SK-N-MC (cell line): Measurements from ENCODE around the gene SYTL3.

Source experiments
- EZH2 ChIP-seq: fragments of 200-600 bp; sonication (generic); IDR thresholded peaks from one replicate; pipeline ENCODE4 v1.6.1; 2017; ENCODE audit warnings: antibody characterized with exemption
- POLR2AphosphoS5 ChIP-seq: IDR thresholded peaks from 2 replicates; pipeline ENCODE4 v1.6.1; 2012; ENCODE audit warnings: mild to moderate bottlenecking, low read depth, low read length, borderline replicate concordance

GRCh38 chr6:158680481-158680880 lies 30.6 kb downstream of the SYTL3 start:
- TF ChIP-seq EZH2 (no peak), POLR2AphosphoS5 (no peak)
